ENCODE results near the gene CENPM.

DNA sequence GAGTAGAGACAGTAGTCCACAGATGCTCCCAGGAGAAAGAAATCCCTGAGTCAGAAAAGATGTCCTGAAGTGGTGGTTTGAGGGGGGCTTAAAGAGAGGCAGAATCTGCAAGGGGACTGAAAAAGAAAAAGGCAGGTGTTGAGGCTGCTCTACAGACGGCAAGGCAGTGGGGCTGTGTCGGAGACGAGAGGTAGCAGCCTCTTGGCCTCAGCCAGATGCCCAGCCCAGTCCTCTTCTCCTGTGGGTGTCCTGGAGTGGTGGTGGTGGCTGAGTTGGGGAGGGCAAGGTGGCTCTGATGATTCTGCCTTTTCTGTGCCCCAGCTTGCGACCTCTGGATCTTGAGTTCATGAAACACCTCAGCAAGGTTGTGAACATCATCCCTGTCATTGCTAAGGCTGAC is 42.3 kb upstream of the CENPM start:
- TF ChIP-seq, protein P1, sequence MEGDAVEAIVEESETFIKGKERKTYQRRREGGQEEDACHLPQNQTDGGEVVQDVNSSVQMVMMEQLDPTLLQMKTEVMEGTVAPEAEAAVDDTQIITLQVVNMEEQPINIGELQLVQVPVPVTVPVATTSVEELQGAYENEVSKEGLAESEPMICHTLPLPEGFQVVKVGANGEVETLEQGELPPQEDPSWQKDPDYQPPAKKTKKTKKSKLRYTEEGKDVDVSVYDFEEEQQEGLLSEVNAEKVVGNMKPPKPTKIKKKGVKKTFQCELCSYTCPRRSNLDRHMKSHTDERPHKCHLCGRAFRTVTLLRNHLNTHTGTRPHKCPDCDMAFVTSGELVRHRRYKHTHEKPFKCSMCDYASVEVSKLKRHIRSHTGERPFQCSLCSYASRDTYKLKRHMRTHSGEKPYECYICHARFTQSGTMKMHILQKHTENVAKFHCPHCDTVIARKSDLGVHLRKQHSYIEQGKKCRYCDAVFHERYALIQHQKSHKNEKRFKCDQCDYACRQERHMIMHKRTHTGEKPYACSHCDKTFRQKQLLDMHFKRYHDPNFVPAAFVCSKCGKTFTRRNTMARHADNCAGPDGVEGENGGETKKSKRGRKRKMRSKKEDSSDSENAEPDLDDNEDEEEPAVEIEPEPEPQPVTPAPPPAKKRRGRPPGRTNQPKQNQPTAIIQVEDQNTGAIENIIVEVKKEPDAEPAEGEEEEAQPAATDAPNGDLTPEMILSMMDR (conservative IDR thresholded peaks at IDR 0.05; ENCODE audit: low read depth in 2 of 2), result no peak
- TF ChIP-seq POLR2AphosphoS5 (IDR thresholded peaks at IDR 0.05; ENCODE audit: low read depth) (no peak), STAT1 (IDR thresholded peaks at IDR 0.05; ENCODE audit: unreplicated experiment) (no peak), EZH2 (IDR thresholded peaks at IDR 0.05; ENCODE audit: low read depth, unreplicated experiment) (no peak)
- TF ChIP-seq, protein P2, sequence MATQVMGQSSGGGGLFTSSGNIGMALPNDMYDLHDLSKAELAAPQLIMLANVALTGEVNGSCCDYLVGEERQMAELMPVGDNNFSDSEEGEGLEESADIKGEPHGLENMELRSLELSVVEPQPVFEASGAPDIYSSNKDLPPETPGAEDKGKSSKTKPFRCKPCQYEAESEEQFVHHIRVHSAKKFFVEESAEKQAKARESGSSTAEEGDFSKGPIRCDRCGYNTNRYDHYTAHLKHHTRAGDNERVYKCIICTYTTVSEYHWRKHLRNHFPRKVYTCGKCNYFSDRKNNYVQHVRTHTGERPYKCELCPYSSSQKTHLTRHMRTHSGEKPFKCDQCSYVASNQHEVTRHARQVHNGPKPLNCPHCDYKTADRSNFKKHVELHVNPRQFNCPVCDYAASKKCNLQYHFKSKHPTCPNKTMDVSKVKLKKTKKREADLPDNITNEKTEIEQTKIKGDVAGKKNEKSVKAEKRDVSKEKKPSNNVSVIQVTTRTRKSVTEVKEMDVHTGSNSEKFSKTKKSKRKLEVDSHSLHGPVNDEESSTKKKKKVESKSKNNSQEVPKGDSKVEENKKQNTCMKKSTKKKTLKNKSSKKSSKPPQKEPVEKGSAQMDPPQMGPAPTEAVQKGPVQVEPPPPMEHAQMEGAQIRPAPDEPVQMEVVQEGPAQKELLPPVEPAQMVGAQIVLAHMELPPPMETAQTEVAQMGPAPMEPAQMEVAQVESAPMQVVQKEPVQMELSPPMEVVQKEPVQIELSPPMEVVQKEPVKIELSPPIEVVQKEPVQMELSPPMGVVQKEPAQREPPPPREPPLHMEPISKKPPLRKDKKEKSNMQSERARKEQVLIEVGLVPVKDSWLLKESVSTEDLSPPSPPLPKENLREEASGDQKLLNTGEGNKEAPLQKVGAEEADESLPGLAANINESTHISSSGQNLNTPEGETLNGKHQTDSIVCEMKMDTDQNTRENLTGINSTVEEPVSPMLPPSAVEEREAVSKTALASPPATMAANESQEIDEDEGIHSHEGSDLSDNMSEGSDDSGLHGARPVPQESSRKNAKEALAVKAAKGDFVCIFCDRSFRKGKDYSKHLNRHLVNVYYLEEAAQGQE (IDR thresholded peaks at IDR 0.05; ENCODE audit: unreplicated experiment), result no peak

All from GM23338 (cell line).